H1 (cell line): ENCODE measurements around the gene SHC1. TPM values are rescaled to one million over a fixed set of nuclear protein-coding genes. Genes with fewer than 3 reads are reported as not detected.

Experiments
- CTCF ChIA-PET: fragments of 300-600 bp; sonication (Branson Sonifier 250); formaldehyde crosslinking; loops from one replicate; lab custom pipeline; 2021; ENCODE audit not compliant: partially characterized antibody; lab: Charles Lee
- POLR2A ChIA-PET: fragments of 300-600 bp; sonication (Branson Sonifier 250); formaldehyde crosslinking; loops from one replicate; lab custom pipeline; 2021; ENCODE audit warnings: inconsistent platforms; ENCODE audit not compliant: partially characterized antibody; lab: Charles Lee
- DNase-seq, 2 experiments: peaks; one replicate each; pipeline versions ENCODE4 v3.0.0 to v3.0.0-alpha.2; 2010 to 2022; ENCODE audit warnings: low spot score in 2 of 2, low read depth in 1 of 2, mixed read lengths in 1 of 2
- FAIRE-seq: peaks from 2 replicates; lab custom pipeline; 2011; peaks lifted over from hg19 to GRCh38; lab: Jason Lieb, UNC
- H2AFZ ChIP-seq: 2 replicates; pipeline ENCODE4 v1.8.1; 2012; ENCODE audit warnings: low read length, inconsistent platforms
- H2AK5ac ChIP-seq: 2 replicates; pipeline ENCODE4 v1.6.1; 2013; ENCODE audit warnings: low read depth, low read length
- H2BK120ac ChIP-seq: replicated peaks from 2 replicates; pipeline ENCODE3; 2013; ENCODE audit warnings: low read depth, low read length, inconsistent platforms
- H2BK12ac ChIP-seq: 2 replicates; pipeline ENCODE4 v1.6.1; 2013; ENCODE audit warnings: low read depth, low read length
- H2BK15ac ChIP-seq: 2 replicates; pipeline ENCODE4 v1.6.1; 2013; ENCODE audit warnings: low read length
- H2BK20ac ChIP-seq: 2 replicates; pipeline ENCODE4 v1.6.1; 2013; ENCODE audit warnings: low read length
- H2BK5ac ChIP-seq: 2 replicates; pipeline ENCODE4 v1.6.1; 2013; ENCODE audit warnings: low read depth, low read length
- H3K14ac ChIP-seq: 2 replicates; pipeline ENCODE4 v1.6.1; 2013; ENCODE audit warnings: inconsistent platforms; ENCODE audit not compliant: insufficient read length
- H3K18ac ChIP-seq: 2 replicates; pipeline ENCODE4 v1.6.1; 2013; ENCODE audit warnings: low read length; ENCODE audit errors: extremely low read depth
- H3K23ac ChIP-seq: 2 replicates; pipeline ENCODE4 v1.6.1; 2013; ENCODE audit warnings: inconsistent platforms; ENCODE audit not compliant: insufficient read length
- H3K23me2 ChIP-seq: 2 replicates; pipeline ENCODE4 v1.6.1; 2013; ENCODE audit warnings: low read depth, low read length
- H3K27ac ChIP-seq: 2 replicates; pipeline ENCODE4 v1.6.1; 2011; ENCODE audit warnings: low read depth, low read length, inconsistent platforms
- H3K27me3 ChIP-seq, 4 experiments: replicated peaks in 1 of 4; 1 replicate in 1 of 4; 2 replicates in 3 of 4; pipeline versions ENCODE4 v1.6.1 to v1.8.1; 2011 to 2013; ENCODE audit warnings: low read length in 3 of 4, mild to moderate bottlenecking in 3 of 4, inconsistent platforms in 2 of 4, mixed read lengths in 2 of 4, moderate library complexity in 1 of 4; ENCODE audit not compliant: control insufficient read depth in 3 of 4, insufficient read depth in 3 of 4; ENCODE audit errors: extremely low read depth in 1 of 4
- H3K36me3 ChIP-seq, 4 experiments: 2 replicates each; pipeline versions ENCODE4 v1.6.1 to v1.8.1; 2011 to 2013; ENCODE audit warnings: mild to moderate bottlenecking in 4 of 4, low read length in 3 of 4, moderate library complexity in 2 of 4, control low read depth in 1 of 4, inconsistent platforms in 1 of 4; ENCODE audit not compliant: insufficient read depth in 4 of 4, control insufficient read depth in 2 of 4
- H3K4ac ChIP-seq: replicated peaks from 2 replicates; pipeline ENCODE3; 2013; ENCODE audit warnings: low read length, low read depth, mixed read lengths, inconsistent platforms; ENCODE audit not compliant: insufficient read length
- H3K4me1 ChIP-seq, 4 experiments: replicated peaks in 1 of 4; 1 replicate in 1 of 4; 2 replicates in 3 of 4; pipeline versions ENCODE4 v1.6.1 to v1.8.1; 2011 to 2013; ENCODE audit warnings: low read length in 3 of 4, inconsistent platforms in 2 of 4, mixed read lengths in 1 of 4; ENCODE audit not compliant: insufficient read depth in 4 of 4, control insufficient read depth in 3 of 4
- H3K4me2 ChIP-seq, 2 experiments: 2 replicates each; pipeline versions ENCODE4 v1.6.1 to v1.8.1; 2011 to 2013; ENCODE audit warnings: low read depth in 2 of 2, low read length in 2 of 2, control low read depth in 1 of 2, inconsistent platforms in 1 of 2, mild to moderate bottlenecking in 1 of 2; ENCODE audit not compliant: insufficient read depth in 1 of 2
- H3K4me3 ChIP-seq, 4 experiments: fragments of 200-600, 300-600 bp in 1 of 4; sonication (generic), shearing (Covaris generic), sonication (Bioruptor Twin) in 1 of 4; 2 replicates each; pipeline versions ENCODE4 v1.5.1 to v1.8.1; 2011 to 2016; ENCODE audit warnings: low read length in 4 of 4, low read depth in 3 of 4, control low read depth in 2 of 4, inconsistent platforms in 2 of 4, mild to moderate bottlenecking in 2 of 4, mixed read lengths in 1 of 4, moderate library complexity in 1 of 4; ENCODE audit not compliant: insufficient read depth in 2 of 4; ENCODE audit errors: extremely low read depth in 1 of 4
- H3K56ac ChIP-seq: replicated peaks from 2 replicates; pipeline ENCODE3; 2013; ENCODE audit warnings: low read depth, mild to moderate bottlenecking, mixed read lengths, low read length, inconsistent platforms; ENCODE audit not compliant: insufficient read length
- H3K79me1 ChIP-seq: 2 replicates; pipeline ENCODE4 v1.6.1; 2013; ENCODE audit warnings: low read depth, low read length, control low read depth
- H3K79me2 ChIP-seq, 2 experiments: 2 replicates each; pipeline versions ENCODE4 v1.6.1 to v1.8.1; 2012 to 2013; ENCODE audit warnings: low read length in 2 of 2, mild to moderate bottlenecking in 2 of 2, inconsistent platforms in 1 of 2; ENCODE audit not compliant: insufficient read depth in 2 of 2, control insufficient read depth in 1 of 2
- H3K9ac ChIP-seq, 4 experiments: replicated peaks in 1 of 4; 1 replicate in 1 of 4; 2 replicates in 3 of 4; pipeline versions ENCODE4 v1.6.1 to v1.8.1; 2011 to 2013; ENCODE audit warnings: low read depth in 3 of 4, low read length in 3 of 4, control low read depth in 2 of 4, mild to moderate bottlenecking in 2 of 4, moderate library complexity in 2 of 4, inconsistent platforms in 1 of 4; ENCODE audit errors: extremely low read depth in 1 of 4
- H3K9me3 ChIP-seq, 2 experiments: 2 replicates each; pipeline versions ENCODE4 v1.6.1 to v1.8.1; 2012 to 2013; ENCODE audit warnings: mild to moderate bottlenecking in 2 of 2, moderate library complexity in 2 of 2, control low read depth in 1 of 2, inconsistent platforms in 1 of 2, low read depth in 1 of 2, low read length in 1 of 2, mixed read lengths in 1 of 2; ENCODE audit not compliant: insufficient read depth in 2 of 2
- H4K20me1 ChIP-seq, 2 experiments: replicated peaks in 1 of 2; 2 replicates each; pipeline versions ENCODE3 to v1.8.1; 2011 to 2013; ENCODE audit warnings: inconsistent platforms in 2 of 2, low read length in 2 of 2, mild to moderate bottlenecking in 1 of 2; ENCODE audit not compliant: insufficient read depth in 2 of 2, control insufficient read depth in 1 of 2
- H4K5ac ChIP-seq: 2 replicates; pipeline ENCODE4 v1.6.1; 2013; ENCODE audit warnings: low read length, low read depth, mixed read lengths, inconsistent platforms; ENCODE audit not compliant: insufficient read length
- H4K8ac ChIP-seq: 2 replicates; pipeline ENCODE4 v1.8.0; 2013; ENCODE audit warnings: mild to moderate bottlenecking, moderate library complexity, low read length, inconsistent platforms; ENCODE audit not compliant: insufficient read depth; ENCODE audit errors: extremely low read depth
- H4K91ac ChIP-seq: replicated peaks from 2 replicates; pipeline ENCODE3; 2013; ENCODE audit warnings: low read length, mixed read lengths, inconsistent platforms; ENCODE audit not compliant: insufficient read length
- CBX5 ChIP-seq: fragments of 300-800, 300-1000 bp; sonication (generic); IDR thresholded peaks from 2 replicates; pipeline ENCODE4 v1.7.1; 2016; ENCODE audit warnings: antibody characterized with exemption, low read length, low read depth
- KDM1A ChIP-seq: fragments of 200-600, 300-600 bp; sonication (generic); IDR thresholded peaks from 2 replicates; pipeline ENCODE4 v1.7.1; 2016; ENCODE audit warnings: mild to moderate bottlenecking, low read length, borderline replicate concordance
- MAFK ChIP-seq: IDR thresholded peaks from 2 replicates; pipeline ENCODE4 v1.6.1; 2012; ENCODE audit warnings: low read depth, mild to moderate bottlenecking, improper control_type of control experiment, low read length
- RAD21 ChIP-seq, 2 experiments: IDR thresholded peaks in 1 of 2; conservative IDR thresholded peaks in 1 of 2; 2 replicates each; pipeline ENCODE4 v1.6.1; 2011; ENCODE audit warnings: low read depth in 2 of 2, low read length in 2 of 2, improper control_type of control experiment in 1 of 2, inconsistent platforms in 1 of 2, mild to moderate bottlenecking in 1 of 2, moderate library complexity in 1 of 2
- SAP30 ChIP-seq: fragments of 300-600 bp; sonication (generic); IDR thresholded peaks from 2 replicates; pipeline ENCODE4 v1.7.1; 2012; ENCODE audit warnings: low read length, moderate library complexity, mild to moderate bottlenecking, inconsistent platforms; ENCODE audit not compliant: insufficient read depth, insufficient replicate concordance
- SIX5 ChIP-seq: IDR thresholded peaks from 2 replicates; pipeline ENCODE4 v1.6.1; 2011; ENCODE audit warnings: mild to moderate bottlenecking, low read depth, low read length
- SP1 ChIP-seq: IDR thresholded peaks from 2 replicates; pipeline ENCODE4 v1.6.1; 2011; ENCODE audit warnings: low read depth, low read length
- SP2 ChIP-seq: IDR thresholded peaks from 2 replicates; pipeline ENCODE4 v1.6.1; 2012; ENCODE audit warnings: mild to moderate bottlenecking, low read length, inconsistent platforms
- TBP ChIP-seq: IDR thresholded peaks from 2 replicates; pipeline ENCODE4 v1.6.1; 2011; ENCODE audit warnings: low read depth, low read length, improper control_type of control experiment
- TEAD4 ChIP-seq: IDR thresholded peaks from 2 replicates; pipeline ENCODE4 v1.6.1; 2012; ENCODE audit warnings: low read depth, low read length, inconsistent platforms, mixed read lengths
- ZNF274 ChIP-seq: IDR thresholded peaks from 2 replicates; pipeline ENCODE4 v1.7.0; 2012; ENCODE audit warnings: low read length, borderline replicate concordance; ENCODE audit errors: extremely low read depth
- WGBS, 2 experiments: shearing (Covaris generic) in 1 of 2; methylation state at CpG; one replicate each; pipeline versions ENCODE4 v1.1.6 to v1.1.7; 2013 to 2015; ENCODE audit warnings: low lambda C conversion rate in 2 of 2, mixed read lengths in 2 of 2, inconsistent platforms in 1 of 2, low coverage in 1 of 2, missing lambda C conversion rate in 1 of 2; ENCODE audit not compliant: insufficient replicate concordance in 2 of 2, insufficient coverage in 1 of 2, insufficient read length in 1 of 2; ENCODE audit errors: extremely low coverage in 1 of 2, missing lambda C conversion rate in 1 of 2; 5-methylcytosine and 5-hydroxymethylcytosine counted together
- polyA plus RNA-seq, 7 experiments: library from polyadenylated mRNA; depleted of rRNA in 3 of 7; stranded (reverse) in 5 of 7; unstranded in 2 of 7; fragments of >200 nt in 5 of 7; fragments of 200-250 nt in 2 of 7; gene quantifications; 1 replicate in 5 of 7; 2 replicates in 1 of 7; 4 replicates in 1 of 7; pipeline versions ENCODE4 v1.2.1 to v1.2.3, GENCODE V29; 2011 to 2013; ENCODE audit warnings: missing spikeins in 2 of 7, mixed read lengths in 2 of 7
- total RNA-seq: library from RNA; stranded (reverse); fragmentation: NEBNext Ultra II Directional; extraction: Animal tissue kit (Norgen Biotek cat#: 25700); gene quantifications from 2 replicates; pipeline ENCODE4 v1.2.1, GENCODE V29; 2021

The SHC1 gene
- total and polyA plus RNA-seq, 2 of the 8 experiments (the other 6 are each of a cell fraction or from before 2014, with no cell fraction given): 177 to 212 TPM

- no peak for FAIRE-seq
- H3K9ac ChIP-seq: peak overlapping the region in 2 of 4 experiments; percentile 19 to 26; a peak in 3 of 7 replicates
- DNase-seq: no peak
- TF ChIP-seq RAD21 (IDR thresholded peaks at IDR 0.05 in 1 of 2, conservative IDR thresholded peaks at IDR 0.05 in 1 of 2; ENCODE audit: low read depth in 2 of 2, low read length in 2 of 2) (no peak), SIX5 (no peak), SAP30 (no peak), MAFK (no peak), TBP (no peak), CBX5 (no peak), SP1 (0 out of 2 replicates have a peak, but pooled peaks have one; percentile 28), KDM1A (no peak), ZNF274 (no peak), TEAD4 (no peak), SP2 (no peak)
Measured at GRCh38 chr1:155004352-155005075, 34.0 kb upstream of the SHC1 start.

More at GRCh38 chr1:155004352-155005075, 34.0 kb upstream of the SHC1 start:
- Histone ChIP-seq H4K20me1 (peaks cover 0 to 17% of the 10 kb centered on the region in 2 experiments), H3K4me2 (peak overlapping the region; percentile 79 to 93), H3K9me3 (no peaks in the 10 kb centered on the region), H2BK15ac (peak overlapping the region; percentile 99), H3K23ac (no peak overlapping the region), H2AFZ (no peak overlapping the region), H2BK20ac (peak overlapping the region; percentile 100), H4K5ac (peak overlapping the region; percentile 55), H2AK5ac (peak overlapping the region; percentile 97), H3K4ac (peak overlapping the region; percentile 57), H3K4me3 (peak overlapping the region; percentile 45 to 99 (median 90)), H4K91ac (peak overlapping the region; percentile 63), H3K27ac (0 out of 2 replicates have a peak overlapping the region, but pooled peaks have one; percentile 21), H3K23me2 (peaks cover 18% of the 10 kb centered on the region; the same call in 1 of the 2 replicates), H3K36me3 (peaks cover 0 to 2% (median 0%) of the 10 kb centered on the region in 4 experiments; a peak in 2 of 8 replicates), H4K8ac (peak overlapping the region; percentile 53; the same call in 1 of the 2 replicates), H2BK5ac (peak overlapping the region; percentile 99), H3K18ac (peak overlapping the region; percentile 98; the same call in 1 of the 2 replicates), H3K14ac (no peak overlapping the region), H2BK120ac (peak overlapping the region; percentile 71), H3K79me2 (peaks cover 0 to 53% of the 10 kb centered on the region in 2 experiments; a peak in 3 of 4 replicates), H3K79me1 (peaks cover 15% of the 10 kb centered on the region), H3K27me3 (no peaks in the 10 kb centered on the region), H3K4me1 (peaks cover 6 to 33% (median 23%) of the 10 kb centered on the region in 4 experiments), H3K56ac (peak overlapping the region; percentile 63), H2BK12ac (peak overlapping the region; percentile 100)
- WGBS, 2 experiments: 36% methylated on average over 5 of the region's 5 CpGs; no CpG with 5 or more reads in 1 of the 2 experiments
- ChIA-PET CTCF (interaction anchor here (1.2 to 14.0 kb wide), 9 partner anchors 8 to 202 kb away, joined by 3 to 258 read pairs (median 4); partner anchors contain the start of genes FLAD1 and LENEP), POLR2A (interaction anchor here (1.0 to 42.8 kb wide), 7 partner anchors 11 to 125 kb away, joined by 3 to 702 read pairs (median 4); partner anchors contain the start of genes CKS1B, FLAD1, LENEP and PBXIP1)
